PC-9 (cell line): ENCODE data around the gene EIF4EBP3. TPM values are rescaled to one million over a fixed set of nuclear protein-coding genes. Genes with fewer than 3 reads are reported as not detected.
A peak's percentile ranks its signal among the peaks of the same experiment; 100 is the strongest.

Source experiments
- BruUV-seq: library from RNA; stranded (reverse); fragments of 400-500 nt; replicated peaks from 2 replicates; lab custom pipeline; 2021; lab: Mats Ljungman, UMichigan
- CTCF ChIA-PET: fragments of 300-600 bp; sonication (Branson Sonifier 250); formaldehyde crosslinking; loops from one replicate; lab custom pipeline; 2022; ENCODE audit warnings: antibody characterized with exemption; lab: Charles Lee
- POLR2A ChIA-PET: fragments of 300-600 bp; sonication (Branson Sonifier 250); formaldehyde crosslinking; loops from one replicate; lab custom pipeline; 2022; ENCODE audit warnings: antibody characterized with exemption; ENCODE audit not compliant: unreplicated experiment; lab: Charles Lee
- DNase-seq, 2 experiments: peaks; one replicate each; pipeline versions ENCODE4 v3.0.0 to v3.0.0-alpha.2; 2015 to 2022; ENCODE audit warnings: mixed read lengths in 1 of 2
- H2AFZ ChIP-seq: fragments of 200-600 bp; sonication (generic); 2 replicates; pipeline ENCODE4 v1.8.1; 2017; ENCODE audit warnings: antibody characterized with exemption
- H3F3A ChIP-seq: fragments of 200-600 bp; sonication (generic); 2 replicates; pipeline ENCODE4 v1.8.1; 2017; ENCODE audit warnings: antibody characterized with exemption, mild to moderate bottlenecking, low read depth; ENCODE audit not compliant: insufficient read depth
- H3K27ac ChIP-seq: fragments of 200-600 bp; sonication (generic); 2 replicates; pipeline ENCODE4 v1.6.1; 2016; ENCODE audit warnings: mixed run types
- H3K27me3 ChIP-seq: fragments of 200-600 bp; sonication (generic); 2 replicates; pipeline ENCODE4 v1.6.1; 2016; ENCODE audit warnings: low read depth, mixed run types; ENCODE audit not compliant: insufficient read depth
- H3K36me3 ChIP-seq: fragments of 200-600 bp; sonication (generic); 2 replicates; pipeline ENCODE4 v1.6.1; 2016; ENCODE audit warnings: low read depth, mixed run types
- H3K4me1 ChIP-seq: fragments of 200-600 bp; sonication (generic); replicated peaks from 2 replicates; pipeline ENCODE4 v1.6.1; 2016; ENCODE audit warnings: mixed run types; ENCODE audit not compliant: insufficient read depth
- H3K4me2 ChIP-seq: fragments of 200-600 bp; sonication (generic); 2 replicates; pipeline ENCODE4 v1.6.1; 2017; ENCODE audit warnings: mixed run types
- H3K4me3 ChIP-seq: fragments of 200-600 bp; sonication (generic); 2 replicates; pipeline ENCODE4 v1.6.1; 2016; ENCODE audit warnings: mixed run types
- H3K79me2 ChIP-seq: fragments of 200-600 bp; sonication (generic); 2 replicates; pipeline ENCODE4 v1.6.1; 2017; ENCODE audit warnings: low read depth, mixed run types
- H3K9me2 ChIP-seq: fragments of 200-600 bp; sonication (generic); 2 replicates; pipeline ENCODE4 v1.8.1; 2017; ENCODE audit warnings: mild to moderate bottlenecking; ENCODE audit not compliant: insufficient read depth
- H3K9me3 ChIP-seq: fragments of 200-600 bp; sonication (generic); 2 replicates; pipeline ENCODE4 v1.8.1; 2016; ENCODE audit warnings: low read depth; ENCODE audit not compliant: insufficient read depth
- H4K20me1 ChIP-seq: fragments of 200-600 bp; sonication (generic); 2 replicates; pipeline ENCODE4 v1.8.1; 2017; ENCODE audit not compliant: insufficient read depth
- EZH2 ChIP-seq: fragments of 200-600 bp; sonication (generic); IDR thresholded peaks from 2 replicates; pipeline ENCODE4 v1.8.0; 2017; ENCODE audit warnings: antibody characterized with exemption, low read depth
- intact Hi-C: fragments of 100-400 bp; cut with micrococcal nuclease; formaldehyde crosslinking; loops from one replicate; pipeline ENCODE4 v1.10.0; 2022; ENCODE audit not compliant: unreplicated experiment
- total RNA-seq: library from RNA; stranded (reverse); gene quantifications from 2 replicates; pipeline ENCODE4 v1.2.3, GENCODE V29; 2021
- TF ChIP-seq, protein P1 (sequence below): fragments of 200-600 bp; sonication (generic); conservative IDR thresholded peaks from 2 replicates; pipeline ENCODE4 v1.6.1; 2017; ENCODE audit warnings: mixed run types, antibody characterized with exemption, mild to moderate bottlenecking, moderate library complexity

Gene EIF4EBP3
- total RNA-seq, 1 experiment from 2014 or later: 5.6 TPM

DNA sequence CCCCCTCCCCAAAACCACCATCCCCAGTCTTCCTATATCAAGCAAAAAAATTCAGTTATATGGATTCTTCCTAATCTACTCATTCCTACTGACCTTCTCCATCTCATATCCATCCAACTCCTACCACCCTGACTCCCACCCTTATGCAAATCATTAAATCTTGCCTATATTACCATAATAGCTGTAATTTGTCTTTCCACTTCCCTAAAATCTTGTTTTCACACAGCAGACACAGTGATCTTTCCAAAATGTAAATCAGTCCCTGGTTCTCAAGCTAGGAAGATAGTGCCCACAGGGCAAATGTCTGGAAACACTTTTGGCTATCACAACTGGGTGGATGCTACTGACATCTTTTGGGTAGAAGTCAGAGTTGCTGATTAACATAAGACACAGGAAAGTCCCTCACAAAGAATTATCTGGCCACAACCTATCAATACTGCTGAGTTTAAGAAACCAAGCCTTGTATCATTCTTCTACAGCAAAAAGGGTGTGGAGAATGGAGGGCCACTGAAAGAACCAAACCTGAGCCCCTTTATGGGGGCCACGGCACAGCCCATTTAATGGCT lies 8.4 kb downstream of the EIF4EBP3 start:
- H3K9me2 ChIP-seq: no peaks in the 10 kb centered on the region
- peak overlapping the region; percentile 90 for H3K4me2 ChIP-seq
- peaks cover 29% of the 10 kb centered on the region for H3K79me2 ChIP-seq
- no peak overlapping the region for H2AFZ ChIP-seq
- no peak for DNase-seq
- ChIA-PET POLR2A (no interaction called here), CTCF (no interaction called here)
- BruUV-seq: no TSS peak
- no peaks in the 10 kb centered on the region for H3K27me3 ChIP-seq
- peaks cover 18% of the 10 kb centered on the region; the same call in 1 of the 2 replicates for H3F3A ChIP-seq
- peaks cover 10% of the 10 kb centered on the region for H3K4me1 ChIP-seq
- TF ChIP-seq, protein P1, sequence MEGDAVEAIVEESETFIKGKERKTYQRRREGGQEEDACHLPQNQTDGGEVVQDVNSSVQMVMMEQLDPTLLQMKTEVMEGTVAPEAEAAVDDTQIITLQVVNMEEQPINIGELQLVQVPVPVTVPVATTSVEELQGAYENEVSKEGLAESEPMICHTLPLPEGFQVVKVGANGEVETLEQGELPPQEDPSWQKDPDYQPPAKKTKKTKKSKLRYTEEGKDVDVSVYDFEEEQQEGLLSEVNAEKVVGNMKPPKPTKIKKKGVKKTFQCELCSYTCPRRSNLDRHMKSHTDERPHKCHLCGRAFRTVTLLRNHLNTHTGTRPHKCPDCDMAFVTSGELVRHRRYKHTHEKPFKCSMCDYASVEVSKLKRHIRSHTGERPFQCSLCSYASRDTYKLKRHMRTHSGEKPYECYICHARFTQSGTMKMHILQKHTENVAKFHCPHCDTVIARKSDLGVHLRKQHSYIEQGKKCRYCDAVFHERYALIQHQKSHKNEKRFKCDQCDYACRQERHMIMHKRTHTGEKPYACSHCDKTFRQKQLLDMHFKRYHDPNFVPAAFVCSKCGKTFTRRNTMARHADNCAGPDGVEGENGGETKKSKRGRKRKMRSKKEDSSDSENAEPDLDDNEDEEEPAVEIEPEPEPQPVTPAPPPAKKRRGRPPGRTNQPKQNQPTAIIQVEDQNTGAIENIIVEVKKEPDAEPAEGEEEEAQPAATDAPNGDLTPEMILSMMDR: no peak
- no peak for TF ChIP-seq EZH2
- H4K20me1 ChIP-seq: no peaks in the 10 kb centered on the region
- H3K4me3 ChIP-seq: peak overlapping the region; percentile 73
- H3K36me3 ChIP-seq: no peaks in the 10 kb centered on the region
- no peaks in the 10 kb centered on the region for H3K9me3 ChIP-seq
- intact Hi-C loops: loop anchor here (2.0 kb wide), 2 partner anchors 91 to 163 kb away; partner anchors contain the start of genes IK and NDUFA2
- H3K27ac ChIP-seq: no peak overlapping the region

DNA sequence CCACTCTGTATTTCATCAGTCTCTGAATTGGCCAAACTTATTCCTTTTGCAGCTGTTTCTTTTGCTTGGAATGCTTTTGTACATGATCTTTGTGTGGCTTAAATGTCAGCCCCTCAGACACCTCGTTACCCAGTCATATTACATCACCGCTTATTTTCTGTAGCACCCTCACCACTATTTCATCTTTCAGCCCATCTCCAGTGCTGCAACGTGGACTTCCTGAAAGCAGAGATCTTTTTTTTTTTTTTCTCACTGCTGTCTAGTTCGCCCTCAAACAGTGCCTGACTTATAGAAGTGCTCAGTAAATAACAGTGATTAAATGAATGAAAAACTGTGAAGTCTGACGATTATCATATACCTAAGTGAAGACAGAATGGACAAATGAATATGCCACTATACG lies 9.0 kb downstream of the EIF4EBP3 start:
- Histone ChIP-seq H3K4me3 (peak overlapping the region; percentile 73), H3F3A (peaks cover 17% of the 10 kb centered on the region; the same call in 1 of the 2 replicates), H3K4me1 (peaks cover 10% of the 10 kb centered on the region), H3K36me3 (no peaks in the 10 kb centered on the region), H4K20me1 (no peaks in the 10 kb centered on the region), H3K4me2 (peak overlapping the region; percentile 90), H3K9me3 (no peaks in the 10 kb centered on the region), H3K79me2 (peaks cover 29% of the 10 kb centered on the region), H3K9me2 (no peaks in the 10 kb centered on the region), H2AFZ (no peak overlapping the region), H3K27me3 (no peaks in the 10 kb centered on the region), H3K27ac (peak overlapping the region; percentile 20; the same call in 1 of the 2 replicates)
- intact Hi-C loops: loop anchor here (2.0 kb wide), 2 partner anchors 90 to 162 kb away; partner anchors contain the start of genes IK and NDUFA2
- POLR2A ChIA-PET: no interaction called here
- DNase-seq: no peak
- CTCF ChIA-PET: no interaction called here
- TF ChIP-seq, protein P1: no peak
- no peak for TF ChIP-seq EZH2
- TSS peak; percentile 59 for BruUV-seq

DNA sequence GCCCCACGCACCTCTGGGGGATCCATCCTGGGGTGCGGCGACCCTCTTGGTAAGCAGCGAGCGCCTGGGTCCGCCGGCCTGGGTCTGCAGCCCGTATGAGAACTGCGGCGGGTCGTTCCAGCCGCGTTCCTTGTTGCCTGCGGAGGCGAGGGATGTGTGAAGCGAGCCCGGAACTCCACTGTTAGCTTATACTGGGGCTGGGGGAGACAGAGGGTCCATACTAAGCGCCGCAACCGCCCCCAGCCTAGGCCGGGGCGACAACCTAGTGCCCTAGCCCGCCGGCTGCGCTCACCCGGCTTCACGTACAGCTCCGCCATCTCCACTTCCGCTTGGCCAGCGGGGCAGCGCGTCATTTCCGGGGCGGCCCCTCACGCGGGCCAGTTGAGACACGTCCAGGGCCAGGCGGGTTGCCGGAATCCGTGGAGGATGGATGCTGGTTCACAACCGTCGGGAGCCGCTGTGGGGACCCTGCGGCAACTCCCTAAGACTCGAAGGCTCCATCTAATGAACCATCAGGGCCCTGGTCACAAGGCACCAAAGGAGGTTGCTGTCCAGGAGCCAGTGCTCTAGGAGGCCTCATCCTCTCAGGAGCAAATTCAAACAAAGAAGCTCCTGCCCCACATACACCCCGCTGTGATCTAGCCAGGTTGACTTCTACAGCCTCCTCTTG lies 9.8 kb downstream of the EIF4EBP3 start, which contains the start of gene SRA1:
TSS of gene SRA1 (minus strand) at position 338 of the 670 bp plus-strand sequence. CDS start at position 317, 21 bp downstream.
- Histone ChIP-seq H4K20me1 (no peaks in the 10 kb centered on the region), H3K4me1 (peaks cover 10% of the 10 kb centered on the region), H3K9me3 (no peaks in the 10 kb centered on the region), H3K27ac (peak within 1 kb of the TSS; percentile 39; the same call in 1 of the 2 replicates), H3F3A (0 out of 2 replicates have a peak, but pooled peaks cover 14% of the 10 kb centered on the region), H3K36me3 (no peaks in the 10 kb centered on the region), H2AFZ (peak within 1 kb of the TSS; percentile 66), H3K79me2 (peaks cover 29% of the 10 kb centered on the region), H3K4me2 (peak within 1 kb of the TSS; percentile 90), H3K27me3 (no peaks in the 10 kb centered on the region), H3K4me3 (peak within 1 kb of the TSS; percentile 73), H3K9me2 (no peaks in the 10 kb centered on the region)
- BruUV-seq: no TSS peak
- CTCF ChIA-PET: interaction anchor here (0.5 kb wide), 1 partner anchor 163 kb away, joined by 3 read pairs; no protein-coding TSS in a partner anchor
- POLR2A ChIA-PET: interaction anchor here (0.7 kb wide), 1 partner anchor 9 kb away, joined by 3 read pairs; no protein-coding TSS in a partner anchor
- intact Hi-C loops: loop anchor here (2.0 kb wide), 2 partner anchors 90 to 162 kb away; partner anchors contain the start of genes IK and NDUFA2
- DNase-seq: peak; percentile 78 to 89
- TF ChIP-seq, protein P1: no peak
- TF ChIP-seq EZH2: no peak
